Stomach (tissue), 4 donors: ENCODE results near the gene BHLHE23.

Experiments
- CTCF ChIP-seq, 7 experiments: fragments of 450-650 bp in 4 of 7; fragments of 200-600 bp in 3 of 7; sonication (generic) in 3 of 7; IDR thresholded peaks; one replicate each; pipeline ENCODE4 v1.5.1; 2016 to 2019; ENCODE audit warnings: antibody characterized with exemption in 7 of 7, control low read depth in 2 of 7, mild to moderate bottlenecking in 1 of 7
- POLR2A ChIP-seq, 4 donors: fragments of 450-650 bp; IDR thresholded peaks; one replicate each; pipeline ENCODE4 v1.6.1; 2016; ENCODE audit warnings: antibody characterized with exemption in 4 of 4, control low read depth in 2 of 4, mild to moderate bottlenecking in 1 of 4, moderate library complexity in 1 of 4
- POLR2AphosphoS5 ChIP-seq, 3 donors: sonication (generic); formaldehyde crosslinking; IDR thresholded peaks; one replicate each; pipeline ENCODE4 v1.6.1; 2016; ENCODE audit warnings: antibody characterized with exemption in 3 of 3

GRCh38 chr20:63054103-63054474 lies 47.3 kb upstream of the BHLHE23 start:
- TF ChIP-seq POLR2A (IDR thresholded peaks at IDR 0.05) (no peak), CTCF (IDR thresholded peaks at IDR 0.05) (no peak), POLR2AphosphoS5 (IDR thresholded peaks at IDR 0.05) (no peak)
